ENCODE measurements around the gene SOX10.
"Not testable (repeated sequence)": the region's sequence is repeated elsewhere in the genome, so short reads cannot be mapped to it uniquely, and the experiment has no call there.

The SOX10 gene

GRCh38 chr22:37985751-37986281 lies 1.5 kb upstream of the SOX10 start:
- no peak for DNase-seq (ENCODE audit: low read depth in 2 of 2)

- DNase-seq (ENCODE audit: low read depth in 2 of 2): no peak
These were observed 763 bp upstream of the SOX10 start for GRCh38 chr22:37985050-37985585.

- no peak for DNase-seq (ENCODE audit: low read depth in 2 of 2)
These were observed 1.2 kb downstream of the SOX10 start for GRCh38 chr22:37982938-37983859.

GRCh38 chr22:37982151-37982785 lies 2.1 kb downstream of the SOX10 start:
- no peak for DNase-seq (ENCODE audit: low read depth in 2 of 2)

GRCh38 chr22:37981282-37982011 lies 2.9 kb downstream of the SOX10 start:
- no peak for DNase-seq (ENCODE audit: low read depth in 2 of 2)

- no peak for DNase-seq (ENCODE audit: low read depth in 2 of 2)
These were observed 4.6 kb downstream of the SOX10 start for GRCh38 chr22:37979782-37980181.

GRCh38 chr22:37976547-37976946 lies 7.8 kb downstream of the SOX10 start:
- DNase-seq (ENCODE audit: low read depth in 2 of 2): no peak

- DNase-seq (ENCODE audit: low read depth in 2 of 2): not testable (repeated sequence)
These were observed 8.3 kb downstream of the SOX10 start for GRCh38 chr22:37976022-37976421.

GRCh38 chr22:37975153-37975552 lies 9.2 kb downstream of the SOX10 start:
- no peak for DNase-seq (ENCODE audit: low read depth in 2 of 2)

GRCh38 chr22:37973271-37974170 lies 10.8 kb downstream of the SOX10 start:
- no peak for DNase-seq (ENCODE audit: low read depth in 2 of 2)

GRCh38 chr22:37972527-37972926 lies 11.8 kb downstream of the SOX10 start:
- DNase-seq (ENCODE audit: low read depth in 2 of 2): no peak

- DNase-seq (ENCODE audit: low read depth in 2 of 2): no peak
These were observed 12.6 kb downstream of the SOX10 start for GRCh38 chr22:37971475-37972434.

- no peak for DNase-seq (ENCODE audit: low read depth in 2 of 2)
These were observed 13.5 kb downstream of the SOX10 start for GRCh38 chr22:37970864-37971263.

- DNase-seq (ENCODE audit: low read depth in 2 of 2): no peak
These were observed 15.7 kb downstream of the SOX10 start for GRCh38 chr22:37968452-37969251.

- no peak for DNase-seq (ENCODE audit: low read depth in 2 of 2)
These were observed 16.5 kb downstream of the SOX10 start for GRCh38 chr22:37967637-37968451.

GRCh38 chr22:37967147-37967546 lies 17.2 kb downstream of the SOX10 start:
- DNase-seq (ENCODE audit: low read depth in 2 of 2): no peak

- no peak for DNase-seq (ENCODE audit: low read depth in 2 of 2)
These were observed 18.3 kb downstream of the SOX10 start for GRCh38 chr22:37965940-37966664.

Data from stimulated activated CD8-positive, alpha-beta memory T cell treated with anti-CD3 and anti-CD28 coated beads, Interleukin-7, amount 100 ng/mL, for 1 hour (primary cell).